B cell (primary cell): ENCODE measurements around the gene ANAPC15. TPM values are rescaled to one million over a fixed set of nuclear protein-coding genes. Genes with fewer than 3 reads are reported as not detected.
"Not testable (repeated sequence)": the region's sequence is repeated elsewhere in the genome, so short reads cannot be mapped to it uniquely, and the experiment has no call there.

Experiments
- ATAC-seq: fragments of 200-7000 bp; cut with Tn5 transposase; one replicate; pipeline ENCODE4 v1.10.0; 2021; ENCODE audit warnings: low read depth, mild to moderate bottlenecking, moderate number of reproducible peaks, moderate library complexity
- CTCF ChIA-PET: fragments of 350-600 bp; sonication (Branson Sonifier 250); formaldehyde crosslinking; loops from one replicate; lab custom pipeline; 2021; ENCODE audit warnings: antibody characterized with exemption, inconsistent platforms; lab: Charles Lee
- POLR2A ChIA-PET: fragments of 350-600 bp; sonication (Branson Sonifier 250); formaldehyde crosslinking; loops from one replicate; lab custom pipeline; 2021; ENCODE audit warnings: antibody characterized with exemption; lab: Charles Lee
- DNase-seq: peaks from one replicate; pipeline ENCODE4 v3.0.0; 2013
- H2AFZ ChIP-seq: 2 replicates; pipeline ENCODE4 v1.6.1; 2012; ENCODE audit warnings: mild to moderate bottlenecking, low read depth, low read length; ENCODE audit not compliant: insufficient read depth, poor library complexity, severe bottlenecking
- H3K27ac ChIP-seq, 2 donors: 1 replicate in 1 of 2; 2 replicates in 1 of 2; pipeline ENCODE4 v1.5.1; 2012 to 2013; ENCODE audit warnings: low read length in 2 of 2, mild to moderate bottlenecking in 2 of 2, moderate library complexity in 1 of 2
- H3K27me3 ChIP-seq, 4 experiments: fragments of 200-600 bp in 1 of 4; sonication (generic) in 1 of 4; replicated peaks in 1 of 4; 1 replicate in 2 of 4; 2 replicates in 2 of 4; pipeline versions ENCODE4 v1.6.1 to v1.7.0; 2013 to 2016; ENCODE audit warnings: low read length in 3 of 4, mild to moderate bottlenecking in 2 of 4, mixed read lengths in 1 of 4, moderate library complexity in 1 of 4; ENCODE audit not compliant: insufficient read depth in 4 of 4, control insufficient read depth in 3 of 4; ENCODE audit errors: control extremely low read depth in 1 of 4
- H3K36me3 ChIP-seq, 2 experiments: replicated peaks in 1 of 2; 1 replicate in 1 of 2; 2 replicates in 1 of 2; pipeline versions ENCODE4 v1.6.1 to v1.7.1; 2013; ENCODE audit warnings: low read length in 1 of 2; ENCODE audit not compliant: insufficient read depth in 2 of 2, control insufficient read depth in 1 of 2; ENCODE audit errors: control extremely low read depth in 1 of 2, extremely low read depth in 1 of 2
- H3K4me1 ChIP-seq, 2 donors: fragments of 200-600 bp in 1 of 2; sonication (generic) in 1 of 2; 1 replicate in 1 of 2; 2 replicates in 1 of 2; pipeline versions ENCODE4 v1.5.1 to v1.6.1; 2013 to 2017; ENCODE audit warnings: low read length in 2 of 2; ENCODE audit not compliant: control insufficient read depth in 2 of 2, insufficient read depth in 2 of 2
- H3K4me2 ChIP-seq: replicated peaks from 2 replicates; pipeline ENCODE3; 2012; ENCODE audit warnings: mild to moderate bottlenecking, low read depth, low read length; ENCODE audit not compliant: poor library complexity, severe bottlenecking
- H3K4me3 ChIP-seq, 5 experiments: fragments of 200-600 bp in 1 of 5; sonication (generic) in 1 of 5; 1 replicate in 3 of 5; 2 replicates in 2 of 5; pipeline versions ENCODE4 v1.5.1 to v1.7.0; 2011 to 2016; ENCODE audit warnings: low read length in 4 of 5, mild to moderate bottlenecking in 4 of 5, low read depth in 2 of 5, control low read depth in 1 of 5, moderate library complexity in 1 of 5; ENCODE audit not compliant: insufficient read depth in 1 of 5; ENCODE audit errors: control extremely low read depth in 1 of 5, extremely low read depth in 1 of 5
- H3K79me2 ChIP-seq: fragments of 200-600 bp; sonication (generic); one replicate; pipeline ENCODE4 v1.6.0; 2016; ENCODE audit warnings: low read length; ENCODE audit not compliant: control insufficient read depth, insufficient read depth
- H3K9ac ChIP-seq: fragments of 200-600 bp; sonication (generic); 2 replicates; pipeline ENCODE4 v1.6.1; 2017; ENCODE audit warnings: mild to moderate bottlenecking, low read length, moderate library complexity
- H3K9me3 ChIP-seq, 3 donors: one replicate each; pipeline versions ENCODE4 v1.6.1 to v1.7.1; 2013; ENCODE audit warnings: low read length in 2 of 3; ENCODE audit not compliant: control insufficient read depth in 2 of 3, insufficient read depth in 1 of 3; ENCODE audit errors: control extremely low read depth in 1 of 3
- H4K20me1 ChIP-seq: 2 replicates; pipeline ENCODE4 v1.6.0; 2012; ENCODE audit warnings: mild to moderate bottlenecking, low read length; ENCODE audit not compliant: insufficient read depth, control insufficient read depth, poor library complexity, severe bottlenecking
- H3K27ac Mint-ChIP-seq: one replicate; pipeline ENCODE4 v1.8.0; 2021; ENCODE audit warnings: mixed read lengths
- H3K27me3 Mint-ChIP-seq: one replicate; pipeline ENCODE4 v1.8.0; 2021; ENCODE audit warnings: mixed read lengths
- H3K4me1 Mint-ChIP-seq: one replicate; pipeline ENCODE4 v1.8.0; 2021; ENCODE audit warnings: mixed read lengths
- H3K4me3 Mint-ChIP-seq: one replicate; pipeline ENCODE4 v1.8.0; 2021; ENCODE audit warnings: mixed read lengths
- H3K9me3 Mint-ChIP-seq: one replicate; pipeline ENCODE4 v1.8.0; 2022; ENCODE audit warnings: mixed read lengths; ENCODE audit not compliant: insufficient read depth
- CTCF ChIP-seq: fragments of 200-600 bp; IDR thresholded peaks from one replicate; pipeline ENCODE4 v1.8.0; 2022; ENCODE audit warnings: antibody characterized with exemption, mild to moderate bottlenecking
- EZH2 ChIP-seq: IDR thresholded peaks from 2 replicates; pipeline ENCODE4 v1.6.1; 2012; ENCODE audit warnings: borderline replicate concordance, low read depth, mild to moderate bottlenecking, moderate library complexity, low read length; ENCODE audit not compliant: insufficient read depth, poor library complexity, severe bottlenecking
- WGBS: methylation state at CpG from one replicate; pipeline ENCODE4 v1.1.5; 2013; ENCODE audit warnings: missing lambda C conversion rate; ENCODE audit not compliant: insufficient coverage; 5-methylcytosine and 5-hydroxymethylcytosine counted together
- intact Hi-C: fragments of 100-400 bp; cut with micrococcal nuclease; formaldehyde crosslinking; loops from one replicate; pipeline ENCODE4 v1.10.0; 2022
- polyA plus RNA-seq: library from polyadenylated mRNA; depleted of rRNA; stranded (reverse); fragments of >200 nt; gene quantifications from 2 replicates; pipeline ENCODE4 v1.2.3, GENCODE V29; 2012
- total RNA-seq, 2 donors: library from RNA; stranded (reverse); fragments of 120-200 nt in 1 of 2; gene quantifications; 1 replicate in 1 of 2; 2 replicates in 1 of 2; pipeline versions ENCODE4 v1.2.3 to v1.2.4, GENCODE V29; 2013 to 2022

ANAPC15 gene
- total and polyA plus RNA-seq, 2 donors (not counting 1 experiment from before 2014, with no cell fraction given), result 27.1 to 27.7 TPM

GRCh38 chr11:72136684-72137262, 24.3 kb upstream of the ANAPC15 start:
- DNase-seq (no peak), ATAC-seq (no peak)
- intact Hi-C loops, result no loop called here
- no peaks in the 10 kb centered on the region for H3K36me3 ChIP-seq
- H2AFZ ChIP-seq, result no peak overlapping the region
- H3K4me3 ChIP-seq, result no peak overlapping the region
- ChIA-PET CTCF (interaction anchor here (1.1 kb wide), 1 partner anchor 112 kb away, joined by 3 read pairs; no protein-coding TSS in a partner anchor), POLR2A (no interaction called here)
- no peak overlapping the region for H3K4me3 Mint-ChIP-seq
- H3K9me3 ChIP-seq, result no peaks in the 10 kb centered on the region
- H3K79me2 ChIP-seq, result no peaks in the 10 kb centered on the region
- H3K27ac ChIP-seq, result no peak overlapping the region
- no peak overlapping the region for H3K27ac Mint-ChIP-seq
- H3K27me3 Mint-ChIP-seq, result peaks cover 22% of the 10 kb centered on the region
- H3K9me3 Mint-ChIP-seq, result no peaks in the 10 kb centered on the region
- peaks cover 0 to 5% (median 4%) of the 10 kb centered on the region in 4 experiments for H3K27me3 ChIP-seq
- H4K20me1 ChIP-seq, result no peaks in the 10 kb centered on the region
- H3K9ac ChIP-seq, result no peak overlapping the region
- no peak overlapping the region for H3K4me2 ChIP-seq
- no peaks in the 10 kb centered on the region for H3K4me1 ChIP-seq
- no peak for TF ChIP-seq CTCF
- no peak for TF ChIP-seq EZH2
- H3K4me1 Mint-ChIP-seq, result no peaks in the 10 kb centered on the region
- 93% methylated on average over 4 of the region's 4 CpGs for WGBS

GRCh38 chr11:72135891-72136683, 23.6 kb upstream of the ANAPC15 start:
- no peaks in the 10 kb centered on the region for H3K9me3 ChIP-seq
- Mint-ChIP-seq H3K9me3 (no peaks in the 10 kb centered on the region), H3K4me1 (no peaks in the 10 kb centered on the region), H3K27me3 (peaks cover 18% of the 10 kb centered on the region), H3K4me3 (no peak overlapping the region), H3K27ac (no peak overlapping the region)
- no peaks in the 10 kb centered on the region for H4K20me1 ChIP-seq
- CTCF ChIA-PET, result interaction anchor here (1.1 kb wide), 1 partner anchor 111 kb away, joined by 3 read pairs; no protein-coding TSS in a partner anchor
- no peaks in the 10 kb centered on the region for H3K36me3 ChIP-seq
- intact Hi-C loops, result no loop called here
- peaks cover 0 to 5% (median 4%) of the 10 kb centered on the region in 4 experiments for H3K27me3 ChIP-seq
- TF ChIP-seq CTCF (no peak), EZH2 (no peak)
- H3K4me2 ChIP-seq, result no peak overlapping the region
- POLR2A ChIA-PET, result no interaction called here
- H2AFZ ChIP-seq, result no peak overlapping the region
- H3K79me2 ChIP-seq, result no peaks in the 10 kb centered on the region
- no peak overlapping the region for H3K9ac ChIP-seq
- ATAC-seq (no peak), DNase-seq (no peak)
- H3K27ac ChIP-seq, result no peak overlapping the region
- peak overlapping the region in 1 of 5 experiments; percentile 11 for H3K4me3 ChIP-seq
- H3K4me1 ChIP-seq, result no peaks in the 10 kb centered on the region
- 94% methylated on average over 10 of the region's 14 CpGs for WGBS

GRCh38 chr11:72135473-72135872, 23.0 kb upstream of the ANAPC15 start, which contains the start of gene FOLR3:
FOLR3 (plus strand) TSS chr11:72135725; CDS start chr11:72135953, 228 bp downstream.
- POLR2A ChIA-PET, H3K27me3 ChIP-seq, H3K36me3 ChIP-seq, H3K9me3 ChIP-seq, H3K4me1 ChIP-seq, H3K9me3 Mint-ChIP-seq, H3K4me1 Mint-ChIP-seq, intact Hi-C loops, CTCF ChIA-PET, H3K27ac Mint-ChIP-seq, H3K4me3 Mint-ChIP-seq, H2AFZ ChIP-seq, H3K4me2 ChIP-seq, H4K20me1 ChIP-seq, H3K27ac ChIP-seq, ATAC-seq, H3K9ac ChIP-seq, DNase-seq, H3K79me2 ChIP-seq: not testable (repeated sequence)
- peak within 1 kb of the TSS in 1 of 5 experiments; percentile 11 for H3K4me3 ChIP-seq
- peaks cover 15% of the 10 kb centered on the region for H3K27me3 Mint-ChIP-seq
- WGBS, result no CpG with 5 or more reads among the region's 4 CpGs
